ENCODE data around the gene RSPRY1.

GRCh38 chr16:57186872-57187854 lies 1.0 kb downstream of the RSPRY1 start:
- TF ChIP-seq POLR2A (IDR thresholded peaks at IDR 0.05), result peak in 1 of 2 donors; percentile 7
- TF ChIP-seq CTCF (IDR thresholded peaks at IDR 0.05), result no peak
- TF ChIP-seq POLR2AphosphoS5 (IDR thresholded peaks at IDR 0.05), result no peak
- no peak for TF ChIP-seq EP300 (IDR thresholded peaks at IDR 0.05)

Data from gastroesophageal sphincter (tissue), 3 donors.